Activated CD8-positive, alpha-beta T cell treated with anti-CD3 and anti-CD28 coated beads, Interleukin-2, amount 10 ng/mL, durations not matched to agents 7 days and 5 days (primary cell): ENCODE results near the gene EXOSC2. TPM values are rescaled to one million over a fixed set of nuclear protein-coding genes. Genes with fewer than 3 reads are reported as not detected.

Experiments
- ATAC-seq: fragments of 150-1000 bp; cut with Tn5 transposase; one replicate; pipeline ENCODE4 v1.10.0; 2021; ENCODE audit warnings: moderate library complexity
- CTCF ChIA-PET: fragments of 350-600 bp; sonication (Branson Sonifier 250); formaldehyde crosslinking; loops from one replicate; lab custom pipeline; 2021; ENCODE audit warnings: antibody characterized with exemption; lab: Charles Lee
- POLR2A ChIA-PET: fragments of 350-600 bp; sonication (Branson Sonifier 250); formaldehyde crosslinking; loops from one replicate; lab custom pipeline; 2021; ENCODE audit warnings: antibody characterized with exemption; lab: Charles Lee
- DNase-seq: peaks from one replicate; pipeline ENCODE4 v3.0.0-alpha.2; 2020
- H3K27ac Mint-ChIP-seq: one replicate; pipeline ENCODE4 v1.8.0; 2021; ENCODE audit warnings: mild to moderate bottlenecking, mixed read lengths
- H3K27me3 Mint-ChIP-seq: one replicate; pipeline ENCODE4 v1.8.0; 2021; ENCODE audit warnings: low read depth, mixed read lengths
- H3K36me3 Mint-ChIP-seq: one replicate; pipeline ENCODE4 v1.8.0; 2021; ENCODE audit warnings: low read depth, mixed read lengths
- H3K4me1 Mint-ChIP-seq: one replicate; pipeline ENCODE4 v1.8.0; 2021; ENCODE audit warnings: low read depth, mixed read lengths
- H3K4me3 Mint-ChIP-seq: one replicate; pipeline ENCODE4 v1.8.0; 2021; ENCODE audit warnings: mild to moderate bottlenecking, mixed read lengths
- H3K9me3 Mint-ChIP-seq: one replicate; pipeline ENCODE4 v1.8.0; 2022; ENCODE audit warnings: mixed read lengths; ENCODE audit not compliant: insufficient read depth
- total RNA-seq, 2 experiments: library from RNA; stranded (reverse); gene quantifications; one replicate each; pipeline ENCODE4 v1.2.3, GENCODE V29; 2021

EXOSC2 gene
- total RNA-seq: 10 to 100 TPM; 59.6 to 61.6 TPM

GRCh38 chr9:130693426-130694191 lies at the start of gene EXOSC2:
TSS of gene EXOSC2 (plus strand) at chr9:130693780. CDS start at chr9:130693792, 12 bp downstream.
- Mint-ChIP-seq H3K9me3 (no peaks in the 10 kb centered on the region), H3K36me3 (peaks cover 37% of the 10 kb centered on the region), H3K27ac (peak within 1 kb of the TSS; percentile 93), H3K4me1 (peaks cover 56% of the 10 kb centered on the region), H3K27me3 (peaks cover 7% of the 10 kb centered on the region), H3K4me3 (peak within 1 kb of the TSS; percentile 96)
- ChIA-PET POLR2A (interaction anchor here (0.6 to 2.2 kb wide), 5 partner anchors 10 to 29 kb away, joined by 3 to 11 read pairs (median 4); partner anchors contain the start of gene PRDM12), CTCF (interaction anchor here (0.7 to 3.3 kb wide), 10 partner anchors 9 to 234 kb away, joined by 3 to 34 read pairs (median 6); no protein-coding TSS in a partner anchor)
- ATAC-seq (peak; percentile 100), DNase-seq (peak; percentile 99)

GRCh38 chr9:130651221-130651620 lies 42.4 kb upstream of the EXOSC2 start:
- no peaks in the 10 kb centered on the region for H3K4me1 Mint-ChIP-seq
- no peak overlapping the region for H3K4me3 Mint-ChIP-seq
- H3K36me3 Mint-ChIP-seq: no peaks in the 10 kb centered on the region
- H3K27me3 Mint-ChIP-seq: peaks cover 12% of the 10 kb centered on the region
- H3K27ac Mint-ChIP-seq: no peak overlapping the region
- ATAC-seq (no peak), DNase-seq (no peak)
- CTCF ChIA-PET: no interaction called here
- POLR2A ChIA-PET: no interaction called here
- peaks cover 3% of the 10 kb centered on the region for H3K9me3 Mint-ChIP-seq

DNA sequence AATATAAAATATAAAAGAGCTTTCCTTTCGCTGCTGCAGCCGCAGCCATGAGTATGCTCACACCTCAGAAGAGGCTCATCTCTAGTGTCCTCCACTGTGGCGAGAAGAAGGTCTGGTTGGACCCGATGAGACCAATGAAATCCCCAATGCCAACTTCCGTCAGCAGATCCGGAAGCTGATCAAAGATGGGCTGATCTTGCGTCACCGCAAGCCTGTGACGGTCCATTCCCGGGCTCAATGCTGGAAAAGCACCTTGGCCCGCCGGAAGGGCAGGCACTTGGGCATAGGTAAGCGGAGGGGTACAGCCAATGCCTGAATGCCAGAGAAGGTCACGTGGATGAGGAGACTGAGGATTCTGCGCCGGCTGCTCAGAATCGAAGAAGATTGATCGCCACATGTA lies 41.8 kb upstream of the EXOSC2 start:
- CTCF ChIA-PET: interaction anchor here (1.8 kb wide), 1 partner anchor 32 kb away, joined by 6 read pairs; no protein-coding TSS in a partner anchor
- POLR2A ChIA-PET: no interaction called here
- no peaks in the 10 kb centered on the region for H3K36me3 Mint-ChIP-seq
- no peak overlapping the region for H3K27ac Mint-ChIP-seq
- ATAC-seq (no peak), DNase-seq (no peak)
- H3K4me1 Mint-ChIP-seq: no peaks in the 10 kb centered on the region
- peaks cover 17% of the 10 kb centered on the region for H3K27me3 Mint-ChIP-seq
- H3K9me3 Mint-ChIP-seq: peaks cover 3% of the 10 kb centered on the region
- no peak overlapping the region for H3K4me3 Mint-ChIP-seq

DNA sequence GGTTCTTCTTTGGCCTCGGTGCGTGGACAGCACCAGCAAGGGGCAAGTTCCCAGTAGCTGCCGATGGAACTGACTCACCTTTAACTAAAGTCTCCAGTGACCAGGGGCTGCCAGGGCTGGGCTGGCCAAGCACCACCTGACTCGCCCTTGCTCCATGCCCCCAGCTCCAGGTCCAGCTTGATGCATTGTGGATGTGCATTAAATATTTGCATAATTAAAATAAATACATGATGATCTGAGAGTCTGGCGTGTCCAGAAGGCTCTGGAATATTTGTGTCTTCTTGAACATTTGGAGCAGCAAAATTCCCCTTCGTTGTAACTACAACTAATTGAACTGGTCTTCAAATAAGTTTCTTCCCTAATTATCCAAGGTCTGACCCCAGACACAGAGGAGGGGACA lies 38.7 kb upstream of the EXOSC2 start:
- ATAC-seq: no peak
- Mint-ChIP-seq H3K4me3 (no peak overlapping the region), H3K36me3 (no peaks in the 10 kb centered on the region), H3K27me3 (peaks cover 42% of the 10 kb centered on the region), H3K9me3 (no peaks in the 10 kb centered on the region), H3K4me1 (no peaks in the 10 kb centered on the region), H3K27ac (no peak overlapping the region)
- DNase-seq: no peak
- ChIA-PET POLR2A (no interaction called here), CTCF (no interaction called here)

- Mint-ChIP-seq H3K27ac (no peak overlapping the region), H3K9me3 (no peaks in the 10 kb centered on the region), H3K4me3 (no peak overlapping the region), H3K36me3 (no peaks in the 10 kb centered on the region), H3K4me1 (peaks cover 7% of the 10 kb centered on the region), H3K27me3 (peaks cover 66% of the 10 kb centered on the region)
- DNase-seq (no peak), ATAC-seq (no peak)
- ChIA-PET POLR2A (no interaction called here), CTCF (no interaction called here)
These were observed 34.5 kb upstream of the EXOSC2 start for GRCh38 chr9:130658893-130659698.

- peaks cover 72% of the 10 kb centered on the region for H3K27me3 Mint-ChIP-seq
- ChIA-PET POLR2A (interaction anchor here (0.6 kb wide), 1 partner anchor 122 kb away, joined by 3 read pairs; no protein-coding TSS in a partner anchor), CTCF (no interaction called here)
- no peak overlapping the region for H3K27ac Mint-ChIP-seq
- no peak overlapping the region for H3K4me3 Mint-ChIP-seq
- no peaks in the 10 kb centered on the region for H3K36me3 Mint-ChIP-seq
- peaks cover 8% of the 10 kb centered on the region for H3K4me1 Mint-ChIP-seq
- DNase-seq (no peak), ATAC-seq (no peak)
- no peaks in the 10 kb centered on the region for H3K9me3 Mint-ChIP-seq
These were observed 33.8 kb upstream of the EXOSC2 start for GRCh38 chr9:130659699-130660248.

DNA sequence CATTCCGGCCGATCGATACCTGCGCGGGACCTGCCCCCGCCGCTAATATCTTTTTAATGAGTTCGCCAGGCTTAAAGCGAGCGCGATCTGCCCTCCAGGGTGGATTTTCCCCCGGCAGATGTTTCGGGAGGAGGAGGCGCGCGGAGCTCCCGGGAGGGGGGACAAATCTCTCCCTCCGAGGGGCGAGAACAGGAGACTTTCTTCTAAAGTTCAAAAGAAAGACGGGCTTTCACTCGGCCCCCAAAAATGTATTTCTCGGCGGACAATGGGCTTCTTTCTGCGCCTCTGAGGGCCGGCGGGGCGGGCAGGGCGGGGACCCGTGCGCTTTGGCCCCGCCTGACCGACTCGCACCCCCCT lies 33.3 kb upstream of the EXOSC2 start:
- Mint-ChIP-seq H3K9me3 (no peaks in the 10 kb centered on the region), H3K4me3 (no peak overlapping the region), H3K27ac (no peak overlapping the region), H3K4me1 (peaks cover 9% of the 10 kb centered on the region), H3K36me3 (peaks cover under 1% of the 10 kb centered on the region), H3K27me3 (peaks cover 73% of the 10 kb centered on the region)
- CTCF ChIA-PET: no interaction called here
- POLR2A ChIA-PET: interaction anchor here (0.6 kb wide), 1 partner anchor 122 kb away, joined by 3 read pairs; no protein-coding TSS in a partner anchor
- DNase-seq (no peak), ATAC-seq (no peak)

DNA sequence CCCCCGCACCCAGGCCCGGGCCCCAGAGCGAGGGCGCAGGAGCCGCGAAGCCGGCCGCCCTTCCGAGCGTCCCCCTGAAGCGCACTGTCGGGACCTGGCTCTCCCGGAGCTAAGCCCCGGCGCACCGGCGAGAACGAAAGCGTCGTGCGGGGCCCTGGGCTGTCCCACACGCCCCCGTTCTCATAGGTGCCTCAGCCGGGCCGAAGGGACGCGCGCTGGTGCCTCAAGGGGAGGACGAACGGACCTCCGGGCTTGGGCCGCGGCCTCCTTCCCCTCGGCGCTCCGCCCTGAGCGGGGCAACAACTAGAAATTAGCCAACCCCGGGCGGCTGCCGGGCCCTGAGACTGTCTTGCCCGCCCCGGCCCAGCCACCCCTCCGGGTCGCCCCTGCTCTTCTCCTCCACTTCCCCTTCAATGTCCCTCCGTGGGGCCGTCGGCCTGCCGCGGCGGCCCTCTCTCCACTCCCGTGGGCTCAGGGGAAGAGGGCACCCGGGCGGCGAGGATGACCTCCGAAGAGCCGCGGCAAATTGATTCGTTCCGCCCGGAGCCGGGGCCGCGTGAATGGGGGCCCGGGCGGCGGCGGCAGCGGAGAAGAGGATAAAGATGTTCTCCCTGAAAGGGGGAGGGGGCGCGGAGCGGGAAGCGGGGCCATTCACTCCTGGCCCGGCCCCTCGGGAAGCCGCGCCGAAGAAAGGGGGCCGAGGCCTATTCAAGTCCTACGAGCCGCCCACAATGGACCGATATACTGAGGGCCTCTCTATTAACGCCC lies 32.7 kb upstream of the EXOSC2 start:
- peaks cover 71% of the 10 kb centered on the region for H3K27me3 Mint-ChIP-seq
- H3K4me3 Mint-ChIP-seq: no peak overlapping the region
- ChIA-PET POLR2A (no interaction called here), CTCF (no interaction called here)
- no peak overlapping the region for H3K27ac Mint-ChIP-seq
- DNase-seq (no peak), ATAC-seq (no peak)
- H3K36me3 Mint-ChIP-seq: peaks cover 2% of the 10 kb centered on the region
- peaks cover 11% of the 10 kb centered on the region for H3K4me1 Mint-ChIP-seq
- no peaks in the 10 kb centered on the region for H3K9me3 Mint-ChIP-seq

GRCh38 chr9:130661451-130662098 lies 32.0 kb upstream of the EXOSC2 start:
- peaks cover 2% of the 10 kb centered on the region for H3K36me3 Mint-ChIP-seq
- no peak overlapping the region for H3K27ac Mint-ChIP-seq
- no peak overlapping the region for H3K4me3 Mint-ChIP-seq
- H3K27me3 Mint-ChIP-seq: peaks cover 71% of the 10 kb centered on the region
- ATAC-seq (no peak), DNase-seq (no peak)
- H3K9me3 Mint-ChIP-seq: no peaks in the 10 kb centered on the region
- peaks cover 14% of the 10 kb centered on the region for H3K4me1 Mint-ChIP-seq
- POLR2A ChIA-PET: no interaction called here
- CTCF ChIA-PET: interaction anchor here (1.6 kb wide), 1 partner anchor 18 kb away, joined by 5 read pairs; no protein-coding TSS in a partner anchor

DNA sequence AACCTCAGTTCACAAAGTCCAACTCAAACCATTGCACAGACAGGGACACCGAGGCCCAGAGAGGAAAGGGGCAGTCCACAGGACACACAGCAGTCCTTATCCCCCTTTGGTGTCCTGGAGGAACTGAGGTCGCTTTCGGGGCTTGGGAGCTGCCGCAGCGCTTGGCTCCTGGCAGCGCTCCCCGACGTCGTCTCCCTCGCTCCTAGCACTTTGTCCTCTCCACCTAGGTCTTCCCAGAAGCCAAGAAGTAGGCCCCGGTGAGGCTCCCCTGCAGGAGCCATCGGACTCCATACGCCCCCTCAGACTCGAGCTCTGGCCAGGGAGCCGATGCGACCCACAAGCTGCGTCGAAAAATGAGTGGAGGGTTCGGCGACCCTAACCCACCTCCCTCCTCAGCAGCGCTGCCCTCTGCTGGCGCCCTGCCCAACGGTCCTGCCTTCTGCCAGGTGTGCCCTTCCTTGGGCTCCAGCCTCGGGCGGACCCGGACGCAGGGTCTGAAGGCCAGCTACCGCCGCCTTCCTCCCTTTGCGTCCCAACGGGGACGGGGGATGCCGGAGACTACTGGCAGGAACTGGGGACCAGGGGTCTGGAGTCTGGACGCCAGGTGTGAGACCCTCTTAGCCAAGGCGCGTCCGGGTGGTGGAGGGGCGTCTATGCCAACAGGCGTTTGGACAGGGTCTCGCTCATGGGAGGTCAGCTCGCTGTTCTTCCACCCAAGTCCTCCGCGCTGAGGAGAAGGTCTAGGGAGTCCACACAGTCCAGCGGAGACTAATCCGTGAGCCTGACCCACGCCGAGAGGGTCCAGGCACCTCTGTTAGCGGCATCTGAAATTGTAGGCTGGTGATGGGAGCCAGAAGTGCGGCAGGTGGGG lies 31.2 kb upstream of the EXOSC2 start:
- DNase-seq (no peak), ATAC-seq (no peak)
- Mint-ChIP-seq H3K27me3 (peaks cover 72% of the 10 kb centered on the region), H3K4me3 (no peak overlapping the region), H3K27ac (no peak overlapping the region), H3K4me1 (peaks cover 14% of the 10 kb centered on the region), H3K36me3 (peaks cover 2% of the 10 kb centered on the region), H3K9me3 (no peaks in the 10 kb centered on the region)
- POLR2A ChIA-PET: no interaction called here
- CTCF ChIA-PET: interaction anchor here (1.2 to 1.6 kb wide), 2 partner anchors 18 to 22 kb away, joined by 3 to 5 read pairs; no protein-coding TSS in a partner anchor
